Right ventricle myocardium superior (tissue), 1 donor: Measurements from ENCODE around the gene KIF13A. TPM values are rescaled to one million over a fixed set of nuclear protein-coding genes. Genes with fewer than 3 reads are reported as not detected.
"Not testable (repeated sequence)": the region's sequence is repeated elsewhere in the genome, so short reads cannot be mapped to it uniquely, and the experiment has no call there.

Source experiments
- ATAC-seq: fragments of 200-7000 bp; cut with Tn5 transposase; one replicate; pipeline ENCODE4 v1.9.1; 2020; ENCODE audit warnings: mild to moderate bottlenecking; ENCODE audit not compliant: poor library complexity
- DNase-seq: peaks from one replicate; pipeline ENCODE4 v3.0.0-alpha.2; 2020
- intact Hi-C: fragments of 100-400 bp; cut with DNase I; formaldehyde crosslinking; loops from one replicate; pipeline ENCODE4 v1.11.2; 2022
- long read RNA-seq: library from polyadenylated mRNA; unstranded; transcript quantifications from one replicate; pipeline ENCODE4 v2.0.0, GENCODE V29; 2021
- total RNA-seq: library from RNA; stranded (reverse); fragmentation: NEBNext Ultra II Directional; extraction: Animal tissue kit (Norgen Biotek cat#: 25700); gene quantifications from one replicate; pipeline ENCODE4 v1.2.1, GENCODE V29; 2021
- donor health status: DM: no; HTN: yes; CAD: no; lungs with severe emphysema.

KIF13A gene
- 52.7 TPM for total RNA-seq
- long read RNA-seq, transcript KIF13A-207 (3 exons, 1,330 nt): major isoform, 9 of 18 reads
- long read RNA-seq, partial matches to known transcripts: 4 of 18 reads
- long read RNA-seq, other reads (novel, unspliced or antisense): 5 of 18 reads

- intact Hi-C loops: loop anchor here (5.0 to 10.0 kb wide), 2 partner anchors 123 to 135 kb away; partner anchors contain the start of gene NHLRC1
- DNase-seq: no peak
- no peak for ATAC-seq
Observed at GRCh38 chr6:17987447-17987696, at the start of gene KIF13A. Gene KIF13A, minus strand, starts transcription at chr6:17987635. Its CDS starts 172 bp downstream, at chr6:17987463.

GRCh38 chr6:18036781-18037180, 49.3 kb upstream of the KIF13A start:
- DNase-seq: no peak
- intact Hi-C loops: no loop called here
- ATAC-seq: no peak

- intact Hi-C loops: no loop called here
- DNase-seq (no peak), ATAC-seq (no peak)
Observed at GRCh38 chr6:18035330-18035854, 48.0 kb upstream of the KIF13A start.

GRCh38 chr6:18034798-18035202, 47.4 kb upstream of the KIF13A start:
- intact Hi-C loops: no loop called here
- DNase-seq: no peak
- no peak for ATAC-seq

GRCh38 chr6:18031680-18032256, 44.3 kb upstream of the KIF13A start:
- DNase-seq (no peak), ATAC-seq (no peak)
- intact Hi-C loops: no loop called here

GRCh38 chr6:18031189-18031588, 43.8 kb upstream of the KIF13A start:
- intact Hi-C loops: no loop called here
- ATAC-seq: no peak

GRCh38 chr6:18028332-18028731, 40.9 kb upstream of the KIF13A start:
- no peak for ATAC-seq
- intact Hi-C loops: no loop called here
- DNase-seq: no peak

More at GRCh38 chr6:18031189-18031588, 43.8 kb upstream of the KIF13A start:
- DNase-seq: no peak

- no peak for ATAC-seq
- intact Hi-C loops: no loop called here
- no peak for DNase-seq
Observed at GRCh38 chr6:18025596-18025995, 38.2 kb upstream of the KIF13A start.

GRCh38 chr6:18024876-18025275, 37.4 kb upstream of the KIF13A start:
- intact Hi-C loops: no loop called here
- ATAC-seq (no peak), DNase-seq (no peak)

- no peak for ATAC-seq
- intact Hi-C loops: no loop called here
- no peak for DNase-seq
Observed at GRCh38 chr6:18023891-18024290, 36.5 kb upstream of the KIF13A start.

GRCh38 chr6:18022398-18023231, 35.2 kb upstream of the KIF13A start:
- intact Hi-C loops: no loop called here
- no peak for DNase-seq
- ATAC-seq: no peak

GRCh38 chr6:18021166-18021850, 33.9 kb upstream of the KIF13A start:
- ATAC-seq (no peak), DNase-seq (no peak)
- intact Hi-C loops: no loop called here

- ATAC-seq, intact Hi-C loops, DNase-seq: not testable (repeated sequence)
Observed at GRCh38 chr6:18020545-18020944, 33.1 kb upstream of the KIF13A start.

GRCh38 chr6:18019539-18020534, 32.4 kb upstream of the KIF13A start:
- ATAC-seq (peak; percentile 74), DNase-seq (peak; percentile 43)
- intact Hi-C loops: no loop called here

- intact Hi-C loops, DNase-seq, ATAC-seq: not testable (repeated sequence)
Observed at GRCh38 chr6:18019133-18019532, 31.7 kb upstream of the KIF13A start.

- DNase-seq: no peak
- intact Hi-C loops: no loop called here
- ATAC-seq: no peak
Observed at GRCh38 chr6:18016698-18017097, 29.3 kb upstream of the KIF13A start.

- DNase-seq (no peak), ATAC-seq (no peak)
- intact Hi-C loops: no loop called here
Observed at GRCh38 chr6:18016133-18016532, 28.7 kb upstream of the KIF13A start.

GRCh38 chr6:18011287-18011686, 23.9 kb upstream of the KIF13A start:
- DNase-seq (no peak), ATAC-seq (no peak)
- intact Hi-C loops: no loop called here
